ENCODE results near the gene RAPGEF4.

The RAPGEF4 gene

GRCh38 chr2:172927641-172928357 lies 192.2 kb downstream of the RAPGEF4 start:
- DNase-seq (ENCODE audit: extremely low read depth, low read depth) = no peak
- no peak for TF ChIP-seq CTCF (IDR thresholded peaks at IDR 0.05; ENCODE audit: low read depth, low read length)

- TF ChIP-seq CTCF (IDR thresholded peaks at IDR 0.05; ENCODE audit: low read depth, low read length) = no peak
- no peak for DNase-seq (ENCODE audit: extremely low read depth, low read depth)
Observed at GRCh38 chr2:172928756-172929155, 193.1 kb downstream of the RAPGEF4 start.

GRCh38 chr2:172929644-172930043 lies 194.0 kb downstream of the RAPGEF4 start:
- TF ChIP-seq CTCF (IDR thresholded peaks at IDR 0.05; ENCODE audit: low read depth, low read length) = no peak
- no peak for DNase-seq (ENCODE audit: extremely low read depth, low read depth)

GRCh38 chr2:172930871-172931255 lies 195.2 kb downstream of the RAPGEF4 start:
- no peak for DNase-seq (ENCODE audit: extremely low read depth, low read depth)
- no peak for TF ChIP-seq CTCF (IDR thresholded peaks at IDR 0.05; ENCODE audit: low read depth, low read length)

- TF ChIP-seq CTCF (IDR thresholded peaks at IDR 0.05; ENCODE audit: low read depth, low read length) = no peak
- no peak for DNase-seq (ENCODE audit: extremely low read depth, low read depth)
Observed at GRCh38 chr2:172931256-172931894, 195.7 kb downstream of the RAPGEF4 start.

- peak; percentile 41 for DNase-seq (ENCODE audit: extremely low read depth, low read depth)
- peak; percentile 78 for TF ChIP-seq CTCF (IDR thresholded peaks at IDR 0.05; ENCODE audit: low read depth, low read length)
Observed at GRCh38 chr2:172931918-172932520, 196.4 kb downstream of the RAPGEF4 start.

All from AG09319 (cell line).